Muscle layer of colon (tissue), 2 donors: ENCODE results near the gene CCL5.

Experiments
- H3K27ac ChIP-seq: one replicate; pipeline ENCODE4 v1.7.0; 2013; ENCODE audit warnings: low read depth, mild to moderate bottlenecking, low read length, moderate library complexity
- H3K27me3 ChIP-seq, 2 donors: one replicate each; pipeline ENCODE4 v1.7.0; 2013; ENCODE audit warnings: low read length in 2 of 2, mild to moderate bottlenecking in 2 of 2; ENCODE audit not compliant: insufficient read depth in 2 of 2, control insufficient read depth in 1 of 2
- H3K36me3 ChIP-seq: one replicate; pipeline ENCODE4 v1.7.0; 2013; ENCODE audit warnings: mild to moderate bottlenecking, low read length; ENCODE audit not compliant: insufficient read depth
- H3K4me1 ChIP-seq: one replicate; pipeline ENCODE4 v1.7.0; 2013; ENCODE audit warnings: mild to moderate bottlenecking, low read length; ENCODE audit not compliant: insufficient read depth
- H3K4me3 ChIP-seq, 2 donors: one replicate each; pipeline ENCODE4 v1.7.0; 2013; ENCODE audit warnings: low read length in 2 of 2, low read depth in 1 of 2, mild to moderate bottlenecking in 1 of 2, moderate library complexity in 1 of 2
- H3K9ac ChIP-seq: one replicate; pipeline ENCODE4 v1.7.0; 2013; ENCODE audit warnings: low read length
- H3K9me3 ChIP-seq: one replicate; pipeline ENCODE4 v1.7.0; 2013; ENCODE audit warnings: mild to moderate bottlenecking, low read length
- donor health status: abdominal sarcoma.
- donor health status: Adenocarcinoma of cecum.

CCL5 gene

DNA sequence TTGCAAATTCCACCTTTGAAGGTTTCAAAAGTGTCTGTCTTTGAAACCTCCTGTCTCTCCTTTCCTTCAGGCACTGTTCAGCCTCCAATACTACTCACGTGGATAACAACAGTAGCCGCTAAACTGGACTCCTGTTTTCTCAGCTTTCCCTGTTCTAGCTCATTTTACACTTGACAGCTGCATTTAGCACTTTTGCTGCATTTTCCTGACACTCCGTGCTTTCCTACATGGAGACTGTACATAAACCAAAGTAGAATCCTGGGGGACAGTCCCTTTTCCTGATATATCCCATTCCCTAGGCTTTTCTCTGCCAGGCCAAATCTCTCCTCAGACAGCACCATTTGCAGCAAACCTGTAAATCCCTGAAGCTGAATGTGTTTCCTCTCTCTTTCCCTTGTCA is 3.6 kb downstream of the CCL5 start:
- no peak overlapping the region for H3K27ac ChIP-seq
- H3K9ac ChIP-seq: no peak overlapping the region
- H3K9me3 ChIP-seq: no peaks in the 10 kb centered on the region
- no peaks in the 10 kb centered on the region for H3K36me3 ChIP-seq
- no peak overlapping the region for H3K4me3 ChIP-seq
- H3K4me1 ChIP-seq: no peaks in the 10 kb centered on the region
- no peaks in the 10 kb centered on the region for H3K27me3 ChIP-seq

DNA sequence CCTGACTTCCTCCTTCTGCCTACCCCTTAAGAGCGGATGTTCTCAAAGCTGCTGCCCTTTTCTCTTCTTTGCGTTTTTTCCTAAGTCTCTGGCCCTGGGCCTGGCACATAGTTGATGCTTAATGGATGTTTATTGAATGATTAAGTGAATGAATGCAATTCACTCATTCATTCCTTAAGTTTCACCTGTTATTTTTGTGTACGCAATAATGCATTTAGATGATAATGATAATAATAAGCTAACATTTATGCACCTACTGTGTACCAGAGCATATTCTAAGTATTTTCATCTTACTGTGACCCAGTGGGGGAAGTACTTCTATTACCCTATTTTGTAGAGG is 4.4 kb downstream of the CCL5 start:
- H3K27ac ChIP-seq: no peak overlapping the region

DNA sequence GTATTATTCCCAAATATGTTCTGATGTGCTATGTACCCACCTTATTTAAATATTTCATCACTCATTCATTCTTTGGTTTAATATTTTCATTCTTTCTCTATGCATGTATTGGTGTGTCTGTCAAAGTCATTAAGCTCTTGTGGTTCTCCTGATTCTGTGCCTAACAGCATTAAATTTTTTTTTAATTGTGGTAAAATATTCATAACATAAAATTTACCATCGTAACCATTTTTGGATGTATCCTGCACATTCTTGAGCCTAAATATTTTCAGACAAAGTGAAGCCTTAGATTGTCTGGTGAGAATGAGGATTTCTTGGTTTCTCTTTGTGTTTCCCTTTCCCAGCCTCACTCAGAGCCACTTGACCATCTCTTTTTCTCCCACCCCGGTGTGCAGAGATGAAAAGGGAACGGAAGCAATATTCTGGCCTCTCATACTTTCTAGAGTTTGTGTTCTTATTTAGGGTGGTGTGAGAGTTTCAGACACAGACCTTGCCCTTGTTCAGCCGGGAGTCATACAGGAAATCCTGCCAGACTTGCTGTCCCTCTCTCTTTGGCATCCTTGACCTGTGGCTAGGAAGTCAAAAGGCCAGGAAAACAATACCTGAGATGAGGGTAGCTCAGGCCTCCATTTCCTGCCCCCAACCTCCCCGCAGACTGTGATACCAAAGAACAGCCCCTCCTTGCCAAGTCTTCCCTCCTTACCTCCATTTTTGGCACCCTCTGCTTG is 4.9 kb downstream of the CCL5 start:
- H3K27ac ChIP-seq: no peak overlapping the region

More for the DNA sequence above, 4.4 kb downstream of the CCL5 start:
- no peak overlapping the region for H3K4me3 ChIP-seq
- H3K9me3 ChIP-seq: no peaks in the 10 kb centered on the region
- H3K4me1 ChIP-seq: no peaks in the 10 kb centered on the region
- no peaks in the 10 kb centered on the region for H3K27me3 ChIP-seq
- no peaks in the 10 kb centered on the region for H3K36me3 ChIP-seq
- no peak overlapping the region for H3K9ac ChIP-seq

DNA sequence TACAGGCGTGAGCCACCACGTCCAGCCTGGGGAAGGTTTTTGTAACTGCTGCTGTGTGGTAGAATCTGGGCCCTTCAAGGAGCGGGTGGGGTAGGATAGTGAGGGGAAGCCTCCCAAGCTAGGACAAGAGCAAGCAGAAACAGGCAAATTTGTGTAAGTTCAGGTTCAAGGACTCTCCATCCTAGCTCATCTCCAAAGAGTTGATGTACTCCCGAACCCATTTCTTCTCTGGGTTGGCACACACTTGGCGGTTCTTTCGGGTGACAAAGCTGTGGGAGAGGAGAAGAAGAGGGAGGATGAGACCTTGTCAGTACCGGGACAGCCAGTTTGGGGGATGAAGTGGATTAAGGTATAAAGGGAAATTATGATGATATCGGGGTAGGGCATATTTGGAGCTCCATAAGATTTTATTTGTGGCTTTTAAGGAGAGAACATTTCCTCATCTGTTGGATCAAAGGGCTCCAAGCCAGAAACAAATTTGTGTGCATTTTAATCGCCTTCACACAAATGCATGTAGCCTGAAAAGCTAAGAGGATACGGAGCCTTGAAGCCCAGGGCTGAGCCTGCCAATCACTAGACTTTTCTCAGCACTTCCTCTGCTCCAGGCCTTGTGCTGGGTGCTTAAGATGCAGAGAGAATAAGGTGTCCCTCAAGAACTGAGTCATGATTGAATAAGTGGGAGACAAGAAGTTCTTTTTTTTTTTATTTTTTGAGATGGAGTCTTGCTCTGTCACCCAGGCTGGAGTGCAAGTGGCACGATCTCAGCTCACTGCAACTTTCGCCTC is 7.8 kb downstream of the CCL5 start:
- H3K27ac ChIP-seq: no peak overlapping the region
- no peaks in the 10 kb centered on the region for H3K9me3 ChIP-seq
- no peak overlapping the region for H3K4me3 ChIP-seq
- no peak overlapping the region for H3K9ac ChIP-seq
- H3K4me1 ChIP-seq: no peaks in the 10 kb centered on the region
- H3K27me3 ChIP-seq: no peaks in the 10 kb centered on the region
- H3K36me3 ChIP-seq: no peaks in the 10 kb centered on the region

More for the DNA sequence above, 4.9 kb downstream of the CCL5 start:
- Histone ChIP-seq H3K27me3 (no peaks in the 10 kb centered on the region), H3K4me3 (no peak overlapping the region), H3K4me1 (no peaks in the 10 kb centered on the region), H3K9ac (no peak overlapping the region), H3K36me3 (no peaks in the 10 kb centered on the region), H3K9me3 (no peaks in the 10 kb centered on the region)

DNA sequence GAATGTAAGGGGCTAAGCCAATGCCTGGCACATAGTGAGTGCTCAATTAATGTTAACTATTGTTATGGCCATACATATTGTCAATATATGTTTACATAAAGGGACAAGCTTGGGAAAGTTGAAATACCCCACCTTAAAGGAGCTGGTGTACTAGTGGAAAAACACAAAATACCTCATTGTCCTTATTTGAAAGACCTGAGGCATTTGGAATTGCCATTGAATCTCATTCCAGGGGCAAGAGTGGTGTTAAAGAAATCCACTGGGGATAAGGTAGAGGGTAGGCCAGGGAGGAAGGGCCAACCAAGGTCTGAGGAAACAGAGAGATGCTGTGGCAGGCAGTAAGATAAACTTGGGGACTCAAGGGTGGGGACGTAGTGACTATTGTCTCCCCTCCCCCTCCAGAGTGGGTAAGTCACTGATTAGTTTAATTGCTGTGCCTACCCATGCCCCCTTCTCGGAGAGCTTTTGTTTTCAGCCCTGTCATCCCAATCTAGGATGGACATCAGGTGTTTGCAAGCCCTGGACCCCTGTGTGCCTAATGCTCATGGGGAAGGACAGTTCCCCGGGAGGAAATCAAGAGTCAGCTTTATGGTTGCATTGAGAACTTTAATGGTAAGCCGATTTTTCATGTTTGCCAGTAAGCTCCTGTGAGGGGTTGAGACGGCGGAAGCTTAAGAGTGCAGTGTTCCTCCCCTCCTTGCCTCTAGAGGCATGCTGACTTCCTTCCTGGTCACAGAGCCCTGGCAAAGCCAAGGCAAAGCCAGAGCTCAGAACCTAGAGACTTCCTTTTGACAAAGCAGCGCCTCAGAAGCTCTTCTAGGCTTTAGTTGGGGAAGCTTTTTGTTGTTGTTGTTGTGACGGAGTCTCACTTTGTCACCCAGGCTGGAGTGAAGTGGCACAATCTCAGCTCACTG is 9.0 kb downstream of the CCL5 start:
- Histone ChIP-seq H3K27ac (no peak overlapping the region), H3K9me3 (no peaks in the 10 kb centered on the region), H3K36me3 (no peaks in the 10 kb centered on the region), H3K27me3 (no peaks in the 10 kb centered on the region), H3K4me1 (peaks cover 4% of the 10 kb centered on the region), H3K4me3 (no peak overlapping the region), H3K9ac (no peak overlapping the region)

DNA sequence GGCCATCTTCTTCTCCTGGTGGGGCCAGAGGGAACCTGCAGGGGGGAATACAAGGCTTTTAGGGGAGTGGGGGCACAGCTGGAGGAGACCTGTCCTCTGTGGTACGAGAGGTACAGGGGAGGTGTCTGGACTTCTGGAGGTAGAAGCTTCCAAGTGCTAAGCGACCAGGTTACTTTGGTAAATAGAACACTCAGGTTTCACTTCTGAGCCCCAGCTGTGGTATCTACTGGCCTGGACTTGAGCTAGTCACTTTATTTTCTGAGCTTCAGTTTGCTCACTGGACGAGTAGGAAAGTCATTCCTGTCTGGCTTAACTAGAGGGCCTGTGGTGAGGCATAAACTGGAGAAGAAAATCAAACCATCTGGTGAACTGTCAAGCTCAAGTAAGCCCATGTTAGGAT is 11.4 kb downstream of the CCL5 start, which contains the start of gene HEATR9:
TSS of gene HEATR9 (minus strand) at position 155 of the 400 bp plus-strand sequence. CDS start at position 6, 149 bp downstream.
- H3K4me1 ChIP-seq: peaks cover 4% of the 10 kb centered on the region
- no peak within 1 kb of the TSS for H3K9ac ChIP-seq
- H3K27ac ChIP-seq: no peak within 1 kb of the TSS
- H3K36me3 ChIP-seq: no peaks in the 10 kb centered on the region
- H3K4me3 ChIP-seq: no peak within 1 kb of the TSS
- H3K27me3 ChIP-seq: no peaks in the 10 kb centered on the region
- no peaks in the 10 kb centered on the region for H3K9me3 ChIP-seq

DNA sequence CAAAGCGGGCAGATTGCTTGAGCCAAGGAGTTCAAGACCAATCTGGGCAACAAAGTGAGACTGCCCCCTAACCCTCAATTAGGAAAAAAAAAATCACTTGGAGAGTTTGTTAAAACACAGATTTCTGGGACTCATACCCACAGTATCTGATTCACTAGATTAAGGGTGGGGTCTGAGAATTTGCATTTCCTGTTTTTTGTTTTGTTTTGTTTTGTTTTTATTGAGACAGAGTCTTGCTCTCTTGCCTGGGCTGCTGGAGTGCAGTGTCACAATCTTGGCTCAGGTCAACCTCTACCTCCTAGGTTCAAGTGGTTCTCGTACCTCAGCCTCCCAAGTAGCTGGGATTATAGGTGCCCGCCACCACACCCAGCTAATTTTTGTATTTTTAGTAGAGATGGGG is 12.6 kb downstream of the CCL5 start:
- Histone ChIP-seq H3K9ac (no peak overlapping the region), H3K4me1 (peaks cover 4% of the 10 kb centered on the region), H3K9me3 (no peaks in the 10 kb centered on the region), H3K27ac (no peak overlapping the region), H3K36me3 (no peaks in the 10 kb centered on the region), H3K27me3 (no peaks in the 10 kb centered on the region), H3K4me3 (no peak overlapping the region)

DNA sequence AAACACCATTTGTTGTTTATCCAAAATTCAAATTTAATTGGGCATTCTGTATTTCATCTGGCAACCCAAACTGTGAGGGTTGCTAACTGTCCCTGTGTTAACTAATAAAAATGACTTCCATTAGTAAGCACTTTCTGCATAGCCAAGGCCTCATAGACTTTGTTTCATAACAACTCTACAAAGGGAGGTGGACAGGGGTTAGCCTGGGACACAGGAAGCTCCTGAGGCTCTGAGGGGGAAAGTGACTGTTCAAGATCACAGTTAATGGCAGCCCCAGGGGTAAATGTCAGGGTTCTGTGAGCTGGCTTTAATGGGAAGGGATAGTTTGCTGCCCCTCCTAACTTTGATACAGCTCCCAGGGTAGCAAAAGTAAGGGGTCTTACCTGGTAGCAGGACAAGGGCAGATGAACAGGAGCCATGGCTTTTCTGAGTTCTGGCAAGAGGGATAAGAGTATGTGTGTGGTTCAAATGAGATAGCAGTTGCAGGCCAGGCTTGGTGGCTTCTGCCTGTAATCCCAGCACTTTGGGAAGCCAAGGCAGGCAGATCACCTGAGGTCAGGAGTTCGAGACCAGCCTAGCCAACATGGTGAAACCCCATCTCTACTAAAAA is 13.7 kb downstream of the CCL5 start:
- no peaks in the 10 kb centered on the region for H3K9me3 ChIP-seq
- H3K4me1 ChIP-seq: peaks cover 4% of the 10 kb centered on the region
- H3K27me3 ChIP-seq: no peaks in the 10 kb centered on the region
- H3K4me3 ChIP-seq: no peak overlapping the region
- no peaks in the 10 kb centered on the region for H3K36me3 ChIP-seq
- H3K9ac ChIP-seq: no peak overlapping the region
- no peak overlapping the region for H3K27ac ChIP-seq

DNA sequence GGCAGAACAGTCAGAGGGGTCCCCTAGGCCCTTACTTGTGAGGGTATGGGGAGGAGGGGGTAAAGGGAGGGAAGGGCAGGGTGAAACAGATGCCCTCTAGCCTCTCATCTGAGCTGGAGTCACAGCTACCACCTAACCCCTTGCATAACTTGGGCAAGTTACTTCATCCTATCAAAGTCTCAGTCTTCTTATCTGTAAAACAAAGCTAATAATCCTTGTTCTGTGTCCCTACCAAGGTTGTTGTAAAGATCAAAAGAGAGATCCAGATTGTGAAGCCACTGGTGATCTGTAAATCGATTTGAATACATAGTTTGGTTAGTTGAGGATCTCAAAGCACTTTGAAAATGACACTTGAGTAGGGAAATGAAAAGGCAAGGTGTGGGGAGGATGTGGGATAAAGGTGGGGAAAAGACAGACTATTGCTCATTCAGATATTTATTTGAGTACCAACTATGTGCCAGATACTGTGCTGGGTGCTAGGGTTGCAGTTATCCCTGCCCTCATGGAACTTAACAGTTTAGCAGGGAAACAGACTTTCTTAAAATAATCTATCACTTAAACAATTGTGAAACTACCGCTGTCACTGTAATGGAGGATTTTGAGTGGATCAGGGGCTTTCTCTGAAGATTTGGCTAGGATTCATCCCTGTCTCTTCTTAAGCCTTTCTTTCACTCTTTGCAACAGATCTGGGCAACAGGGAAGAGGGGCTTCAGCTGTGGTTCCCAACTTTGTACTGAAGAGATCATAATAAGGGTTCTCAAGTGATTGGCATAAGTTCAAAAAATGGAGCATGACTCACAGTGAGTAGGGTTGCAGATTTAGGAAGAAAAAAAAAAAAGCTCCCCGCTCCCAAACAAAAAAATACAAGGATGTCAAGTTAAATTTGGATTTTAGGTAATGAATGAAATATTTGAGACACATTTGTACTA is 14.5 kb downstream of the CCL5 start:
- Histone ChIP-seq H3K4me3 (no peak overlapping the region), H3K27ac (no peak overlapping the region), H3K36me3 (no peaks in the 10 kb centered on the region), H3K27me3 (no peaks in the 10 kb centered on the region), H3K4me1 (peaks cover 4% of the 10 kb centered on the region), H3K9me3 (no peaks in the 10 kb centered on the region), H3K9ac (no peak overlapping the region)

DNA sequence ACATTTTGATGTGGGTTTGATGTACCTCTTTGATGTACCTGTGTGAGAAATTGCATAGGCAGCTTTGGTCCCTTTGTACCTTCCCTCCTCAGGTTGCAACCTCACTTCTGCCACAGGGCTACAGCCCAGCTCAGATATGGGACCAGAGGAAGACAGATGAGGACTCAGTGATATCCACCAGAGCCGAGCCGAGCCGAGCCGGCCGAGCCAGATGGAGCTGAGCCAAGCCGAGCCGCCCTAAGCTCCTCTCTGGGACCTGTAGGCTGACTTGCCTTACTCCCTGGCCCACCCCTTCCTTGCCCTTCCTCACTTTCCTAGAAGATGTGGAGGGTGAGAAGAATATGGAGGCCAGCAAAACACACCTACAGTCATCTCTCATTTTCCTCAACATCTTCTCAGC is 15.3 kb downstream of the CCL5 start:
- peaks cover 4% of the 10 kb centered on the region for H3K4me1 ChIP-seq
- H3K36me3 ChIP-seq: no peaks in the 10 kb centered on the region
- H3K4me3 ChIP-seq: no peak overlapping the region
- H3K9me3 ChIP-seq: no peaks in the 10 kb centered on the region
- H3K27me3 ChIP-seq: no peaks in the 10 kb centered on the region
- no peak overlapping the region for H3K27ac ChIP-seq
- H3K9ac ChIP-seq: no peak overlapping the region
